ENCODE results near the gene HOXA5. TPM values are rescaled to one million over a fixed set of nuclear protein-coding genes. Genes with fewer than 3 reads are reported as not detected.

Gene HOXA5
- total RNA-seq (2022) (8.3 and 10.6 TPM in 2 replicates), Bru-seq, nascent RNA (percentile 59 among the genes with signal in this experiment), BruChase-seq, experiment 1, labeled RNA remaining after a 6-hour chase (percentile 75 among the genes with signal in this experiment), BruChase-seq, experiment 2, labeled RNA remaining after a 2-hour chase (percentile 90 among the genes with signal in this experiment)
- long read RNA-seq: 0 reads

- intact Hi-C loops (cut with micrococcal nuclease; ENCODE audit: unreplicated experiment): no loop called here
These were observed at the start of gene HOXA5 for GRCh38 chr7:27143023-27143949. Gene HOXA5, minus strand, starts transcription at chr7:27143681. Its CDS starts 74 bp downstream, at chr7:27143607.

GRCh38 chr7:27192546-27193334, 49.3 kb upstream of the HOXA5 start:
- H3K27me3 Mint-ChIP-seq (ENCODE audit: unreplicated experiment): peaks cover 60% of the 10 kb centered on the region
- peak overlapping the region; percentile 61 for H3K4me3 Mint-ChIP-seq (ENCODE audit: low read depth, unreplicated experiment)
- CTCF ChIA-PET: interaction anchor here (0.6 to 0.7 kb wide), 2 partner anchors 47 to 1930 kb away, joined by 3 to 5 read pairs; no protein-coding TSS in a partner anchor
- no TSS peak for BruUV-seq (replicated peaks)
- H3K27ac Mint-ChIP-seq (ENCODE audit: unreplicated experiment): no peak overlapping the region
- no peak for TF ChIP-seq CTCF (IDR thresholded peaks at IDR 0.05; ENCODE audit: unreplicated experiment)
- H3K36me3 Mint-ChIP-seq (ENCODE audit: insufficient read depth, unreplicated experiment): peaks cover 7% of the 10 kb centered on the region
- intact Hi-C loops (cut with micrococcal nuclease; ENCODE audit: unreplicated experiment): no loop called here
- DNase-seq: peak; percentile 28
- no peaks in the 10 kb centered on the region for H3K4me1 Mint-ChIP-seq (ENCODE audit: low read depth, unreplicated experiment)
- no peaks in the 10 kb centered on the region for H3K9me3 Mint-ChIP-seq (ENCODE audit: low read depth, unreplicated experiment)

More at GRCh38 chr7:27143023-27143949, at the start of gene HOXA5:
- no peaks in the 10 kb centered on the region for H3K27me3 Mint-ChIP-seq (ENCODE audit: unreplicated experiment)
- H3K4me3 Mint-ChIP-seq (ENCODE audit: low read depth, unreplicated experiment): no peak within 1 kb of the TSS
- H3K9me3 Mint-ChIP-seq (ENCODE audit: low read depth, unreplicated experiment): no peaks in the 10 kb centered on the region
- BruUV-seq (replicated peaks): no TSS peak
- H3K27ac Mint-ChIP-seq (ENCODE audit: unreplicated experiment): no peak within 1 kb of the TSS
- no peak for DNase-seq
- peaks cover 6% of the 10 kb centered on the region for H3K36me3 Mint-ChIP-seq (ENCODE audit: insufficient read depth, unreplicated experiment)
- CTCF ChIA-PET: no interaction called here
- TF ChIP-seq CTCF (IDR thresholded peaks at IDR 0.05; ENCODE audit: unreplicated experiment): peak; percentile 8
- H3K4me1 Mint-ChIP-seq (ENCODE audit: low read depth, unreplicated experiment): no peaks in the 10 kb centered on the region

GRCh38 chr7:27191833-27192545, 48.5 kb upstream of the HOXA5 start:
- DNase-seq: no peak
- H3K36me3 Mint-ChIP-seq (ENCODE audit: insufficient read depth, unreplicated experiment): peaks cover 9% of the 10 kb centered on the region
- intact Hi-C loops (cut with micrococcal nuclease; ENCODE audit: unreplicated experiment): no loop called here
- H3K27ac Mint-ChIP-seq (ENCODE audit: unreplicated experiment): no peak overlapping the region
- peak overlapping the region; percentile 61 for H3K4me3 Mint-ChIP-seq (ENCODE audit: low read depth, unreplicated experiment)
- H3K27me3 Mint-ChIP-seq (ENCODE audit: unreplicated experiment): peaks cover 57% of the 10 kb centered on the region
- no peaks in the 10 kb centered on the region for H3K9me3 Mint-ChIP-seq (ENCODE audit: low read depth, unreplicated experiment)
- H3K4me1 Mint-ChIP-seq (ENCODE audit: low read depth, unreplicated experiment): no peaks in the 10 kb centered on the region
- BruUV-seq (replicated peaks): no TSS peak
- CTCF ChIA-PET: interaction anchor here (0.6 to 0.7 kb wide), 3 partner anchors 48 to 1930 kb away, joined by 3 to 5 read pairs (median 4); no protein-coding TSS in a partner anchor
- TF ChIP-seq CTCF (IDR thresholded peaks at IDR 0.05; ENCODE audit: unreplicated experiment): no peak

Measured in Calu3 (cell line).